ENCODE results near the gene HTR3A.

The HTR3A gene

GRCh38 chr11:113979431-113979830 is 4.5 kb downstream of the HTR3A start:
- DNase-seq (ENCODE audit: low read depth in 2 of 2) = no peak

GRCh38 chr11:113980785-113981184 is 5.9 kb downstream of the HTR3A start:
- no peak for DNase-seq (ENCODE audit: low read depth in 2 of 2)

GRCh38 chr11:113982306-113982705 is 7.4 kb downstream of the HTR3A start:
- DNase-seq (ENCODE audit: low read depth in 2 of 2) = no peak

DNA sequence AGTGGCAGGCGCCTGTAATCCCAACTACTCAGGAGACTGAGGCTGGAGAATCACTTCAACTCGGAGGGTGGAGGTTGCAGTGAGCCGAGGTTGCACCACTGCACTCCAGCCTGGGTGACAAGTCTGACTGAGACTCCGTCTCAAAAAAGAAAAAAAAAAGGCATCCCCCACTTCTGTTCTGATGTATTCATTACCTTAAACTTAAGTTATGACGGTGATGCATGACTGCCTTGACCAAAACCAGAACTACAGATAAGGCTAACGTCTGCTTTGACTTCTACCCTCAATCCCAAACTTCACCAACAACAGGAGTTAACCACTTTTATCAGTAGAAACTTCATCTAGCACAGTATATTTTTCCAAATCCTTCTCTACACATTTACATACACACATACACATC is 9.9 kb downstream of the HTR3A start:
- no peak for DNase-seq (ENCODE audit: low read depth in 2 of 2)

DNA sequence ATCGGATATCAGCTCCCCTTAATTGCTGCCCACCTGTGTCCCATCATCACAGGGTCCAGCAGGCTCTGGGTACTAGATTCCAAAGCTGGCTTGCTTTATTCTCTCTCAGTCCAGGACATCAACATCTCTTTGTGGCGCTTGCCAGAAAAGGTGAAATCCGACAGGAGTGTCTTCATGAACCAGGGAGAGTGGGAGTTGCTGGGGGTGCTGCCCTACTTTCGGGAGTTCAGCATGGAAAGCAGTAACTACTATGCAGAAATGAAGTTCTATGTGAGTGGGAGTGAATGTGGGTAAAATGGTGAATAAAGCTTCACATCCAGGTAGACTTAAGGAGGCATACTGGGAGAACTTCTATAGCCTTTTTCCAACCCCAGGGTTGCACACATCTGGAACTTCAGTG is 11.0 kb downstream of the HTR3A start:
- no peak for DNase-seq (ENCODE audit: low read depth in 2 of 2)

DNA sequence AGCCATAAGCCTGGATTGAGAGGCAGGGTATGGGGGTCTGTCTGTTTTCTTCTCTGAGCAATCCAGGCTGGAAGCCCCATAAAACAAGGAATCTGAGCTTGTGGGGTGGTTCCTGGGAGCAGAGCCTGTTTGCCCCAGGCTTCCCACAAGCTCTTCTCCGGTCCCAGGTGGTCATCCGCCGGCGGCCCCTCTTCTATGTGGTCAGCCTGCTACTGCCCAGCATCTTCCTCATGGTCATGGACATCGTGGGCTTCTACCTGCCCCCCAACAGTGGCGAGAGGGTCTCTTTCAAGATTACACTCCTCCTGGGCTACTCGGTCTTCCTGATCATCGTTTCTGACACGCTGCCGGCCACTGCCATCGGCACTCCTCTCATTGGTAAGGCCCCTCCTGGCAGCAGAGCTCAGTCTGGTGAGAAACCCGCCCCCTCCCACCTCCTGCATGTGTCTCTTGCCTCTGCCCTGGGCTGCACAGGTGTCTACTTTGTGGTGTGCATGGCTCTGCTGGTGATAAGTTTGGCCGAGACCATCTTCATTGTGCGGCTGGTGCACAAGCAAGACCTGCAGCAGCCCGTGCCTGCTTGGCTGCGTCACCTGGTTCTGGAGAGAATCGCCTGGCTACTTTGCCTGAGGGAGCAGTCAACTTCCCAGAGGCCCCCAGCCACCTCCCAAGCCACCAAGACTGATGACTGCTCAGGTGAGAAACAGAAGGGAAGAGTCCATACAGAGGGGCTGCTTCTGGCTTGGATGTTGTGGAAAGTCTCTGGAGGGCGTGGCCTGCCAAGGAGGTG is 11.6 kb downstream of the HTR3A start:
- DNase-seq (ENCODE audit: low read depth in 2 of 2) = no peak

GRCh38 chr11:113989381-113989780 is 14.5 kb downstream of the HTR3A start:
- DNase-seq (ENCODE audit: low read depth in 2 of 2) = no peak

DNA sequence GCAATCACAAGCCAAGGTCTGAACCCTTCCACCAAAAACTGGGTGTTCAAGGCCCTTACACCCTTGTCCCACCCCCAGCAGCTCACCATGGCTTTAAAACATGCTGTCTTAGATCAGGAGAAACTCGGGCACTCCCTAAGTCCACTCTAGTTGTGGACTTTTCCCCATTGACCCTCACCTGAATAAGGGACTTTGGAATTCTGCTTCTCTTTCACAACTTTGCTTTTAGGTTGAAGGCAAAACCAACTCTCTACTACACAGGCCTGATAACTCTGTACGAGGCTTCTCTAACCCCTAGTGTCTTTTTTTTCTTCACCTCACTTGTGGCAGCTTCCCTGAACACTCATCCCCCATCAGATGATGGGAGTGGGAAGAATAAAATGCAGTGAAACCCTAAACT is 15.0 kb downstream of the HTR3A start:
- DNase-seq (ENCODE audit: low read depth in 2 of 2) = no peak

GRCh38 chr11:113991170-113991569 is 16.3 kb downstream of the HTR3A start:
- DNase-seq (ENCODE audit: low read depth in 2 of 2) = no peak

DNA sequence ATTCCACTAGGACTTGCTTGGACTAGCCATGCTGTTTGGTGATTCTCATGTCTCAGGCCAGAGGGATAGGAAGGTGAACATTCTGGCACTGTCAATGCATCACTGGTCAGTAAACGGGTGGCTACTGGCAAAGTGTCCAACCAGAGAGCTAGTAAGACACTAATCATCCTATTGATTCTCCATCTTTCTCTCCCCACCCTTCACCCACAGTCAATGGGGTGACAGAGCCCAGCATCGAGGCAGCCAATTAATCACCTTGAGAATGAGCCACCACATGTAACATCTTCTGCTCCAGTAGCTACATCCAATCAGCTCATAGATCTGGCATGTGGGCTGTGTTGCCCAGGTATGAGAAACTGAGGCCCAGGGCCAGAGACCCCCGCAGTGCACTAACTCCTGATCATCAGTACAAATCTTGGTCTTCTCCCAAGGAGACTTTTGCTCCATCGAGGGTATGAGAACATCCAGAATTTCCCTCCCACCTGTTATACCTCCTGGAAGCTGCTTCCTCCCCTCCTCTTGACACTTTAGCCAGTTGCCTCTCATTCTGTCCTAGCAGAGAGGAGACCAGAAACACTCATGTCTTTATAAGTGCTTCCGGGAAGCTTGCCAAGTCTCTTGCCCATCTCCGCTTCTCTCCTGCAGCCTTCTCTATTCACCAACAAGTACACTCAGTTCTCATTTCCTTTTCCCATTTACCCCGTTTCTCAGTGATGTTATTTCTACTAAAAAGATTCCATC is 17.0 kb downstream of the HTR3A start:
- DNase-seq (ENCODE audit: low read depth in 2 of 2) = no peak

- DNase-seq (ENCODE audit: low read depth in 2 of 2) = no peak
Observed at GRCh38 chr11:113992459-113993110, 17.7 kb downstream of the HTR3A start.

- DNase-seq (ENCODE audit: low read depth in 2 of 2) = no peak
Observed at GRCh38 chr11:113994077-113994954, 19.4 kb downstream of the HTR3A start.

GRCh38 chr11:113997473-113997872 is 22.6 kb downstream of the HTR3A start:
- no peak for DNase-seq (ENCODE audit: low read depth in 2 of 2)

- no peak for DNase-seq (ENCODE audit: low read depth in 2 of 2)
Observed at GRCh38 chr11:113998574-113998973, 23.7 kb downstream of the HTR3A start.

GRCh38 chr11:114000526-114000925 is 25.6 kb downstream of the HTR3A start:
- no peak for DNase-seq (ENCODE audit: low read depth in 2 of 2)

DNA sequence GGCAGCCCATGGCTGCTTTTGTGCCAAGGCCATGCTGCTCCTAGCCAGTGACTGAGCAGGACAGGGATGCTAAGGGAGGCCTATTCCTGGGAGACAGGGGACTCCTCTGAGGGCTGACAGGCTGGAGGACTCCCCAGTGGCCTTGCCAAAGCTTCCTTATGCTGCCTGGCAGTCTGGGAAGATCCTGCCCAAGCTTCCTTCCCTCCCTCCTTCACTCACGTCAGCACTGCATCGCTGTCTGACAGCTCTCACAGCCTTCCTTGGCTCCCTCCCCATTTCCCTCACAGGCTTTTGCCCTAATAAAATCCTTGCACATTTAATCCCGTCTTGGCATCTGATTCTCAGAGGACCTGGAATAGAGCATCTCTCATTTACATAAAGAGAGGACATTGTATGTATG is 26.5 kb downstream of the HTR3A start:
- no peak for DNase-seq (ENCODE audit: low read depth in 2 of 2)

DNA sequence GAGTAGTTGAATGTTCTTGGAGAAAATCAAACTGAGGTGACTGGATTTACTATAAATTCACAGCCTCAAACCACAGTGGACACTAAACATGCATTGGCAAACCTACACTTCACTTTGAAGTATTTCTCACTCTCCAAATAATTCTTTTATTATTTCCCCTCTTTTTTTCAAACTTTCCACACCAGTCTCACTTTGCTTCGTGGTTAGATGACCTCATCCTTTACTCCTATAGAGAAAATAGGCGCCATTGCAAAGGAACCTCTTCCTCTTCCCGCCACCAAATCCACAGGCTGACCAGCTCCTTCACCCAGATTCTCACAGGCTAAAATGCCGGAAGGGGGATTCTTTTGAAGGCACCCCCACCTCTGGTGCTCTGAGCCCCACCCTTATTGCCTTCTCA is 33.4 kb downstream of the HTR3A start:
- no peak for DNase-seq (ENCODE audit: low read depth in 2 of 2)

DNA sequence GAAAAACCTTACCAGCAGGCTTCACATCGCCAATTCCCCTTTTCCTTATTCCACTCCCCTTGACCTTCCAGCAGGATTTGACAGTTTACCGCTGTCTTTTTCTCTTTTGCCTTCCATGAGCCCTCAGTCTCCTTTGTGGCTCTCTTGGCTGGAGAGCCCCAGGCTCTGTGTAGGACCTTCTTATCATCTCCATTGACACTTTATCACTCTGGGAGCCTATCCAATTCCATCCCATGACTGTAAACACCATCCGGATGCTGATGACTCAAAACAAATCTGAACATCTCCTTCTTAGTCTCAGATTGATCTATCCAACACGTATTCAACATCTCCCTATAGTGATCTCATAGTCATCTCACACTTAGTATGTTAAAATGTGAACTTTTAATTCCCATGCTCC is 36.0 kb downstream of the HTR3A start:
- no peak for DNase-seq (ENCODE audit: low read depth in 2 of 2)

DNA sequence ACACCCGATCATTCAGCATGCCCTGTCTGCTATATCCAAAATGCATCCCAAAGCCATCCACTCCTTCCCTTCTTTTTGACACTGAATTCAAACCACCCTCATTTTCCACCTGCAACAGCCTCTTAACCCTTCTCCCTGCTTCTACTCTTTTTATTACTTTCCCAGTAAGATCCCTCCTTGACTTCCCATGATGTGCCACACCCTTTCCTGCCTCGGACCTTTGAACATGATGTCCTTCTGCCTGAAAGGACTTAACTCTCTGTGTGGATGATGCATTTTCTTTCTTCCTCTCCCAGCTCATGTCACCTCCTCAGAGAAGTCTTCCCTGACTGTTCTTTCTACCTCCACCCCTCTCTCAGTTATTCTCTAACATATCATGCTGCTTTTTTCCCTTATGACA is 36.5 kb downstream of the HTR3A start:
- DNase-seq (ENCODE audit: low read depth in 2 of 2) = no peak

GRCh38 chr11:114015117-114015516 is 40.2 kb downstream of the HTR3A start:
- DNase-seq (ENCODE audit: low read depth in 2 of 2) = no peak

- no peak for DNase-seq (ENCODE audit: low read depth in 2 of 2)
Observed at GRCh38 chr11:114016986-114017385, 42.1 kb downstream of the HTR3A start.

GRCh38 chr11:114017723-114018122 is 42.8 kb downstream of the HTR3A start:
- DNase-seq (ENCODE audit: low read depth in 2 of 2) = no peak

All from stimulated activated CD8-positive, alpha-beta memory T cell treated with anti-CD3 and anti-CD28 coated beads, Interleukin-15, amount 100 ng/mL, for 48 hours (primary cell).